ENCODE data around the gene KIAA0825. TPM values are rescaled to one million over a fixed set of nuclear protein-coding genes. Genes with fewer than 3 reads are reported as not detected.

KIAA0825 gene
- total and polyA plus RNA-seq, 2 of the 8 experiments (the other 6 are each of a cell fraction or from before 2014, with no cell fraction given), result 0.60 to 1.0 TPM

- H3K79me1 ChIP-seq (ENCODE audit: low read depth, low read length), result no peaks in the 10 kb centered on the region
Observed at GRCh38 chr5:94445726-94446125, 172.7 kb downstream of the KIAA0825 start.

More at GRCh38 chr5:94445726-94446125, 172.7 kb downstream of the KIAA0825 start:
- FAIRE-seq (no peak), DNase-seq (ENCODE audit: low read depth in 1 of 2, low spot score in 2 of 2) (no peak)
- no peak for TF ChIP-seq NRF1 (IDR thresholded peaks at IDR 0.05; ENCODE audit: low read depth, low read length)
- no peak for TF ChIP-seq CREB1 (IDR thresholded peaks at IDR 0.05)
- TF ChIP-seq BRCA1 (IDR thresholded peaks at IDR 0.05; ENCODE audit: low read depth, low read length), result no peak
- TF ChIP-seq ZNF274 (IDR thresholded peaks at IDR 0.05; ENCODE audit: borderline replicate concordance, extremely low read depth, low read length), result no peak
- no peaks in the 10 kb centered on the region for H3K9me3 ChIP-seq (ENCODE audit: insufficient read depth in 2 of 2, low read depth in 1 of 2, low read length in 1 of 2)
- peaks cover 0 to 4% (median 0%) of the 10 kb centered on the region in 4 experiments; a peak in 1 of 7 replicates for H3K4me1 ChIP-seq (replicated peaks in 1 of 4; ENCODE audit: control insufficient read depth in 3 of 4, insufficient read depth in 4 of 4, low read length in 3 of 4)
- no peak overlapping the region for H2AK5ac ChIP-seq (ENCODE audit: low read depth, low read length)
- no peak overlapping the region for H2AFZ ChIP-seq (ENCODE audit: low read length)
- no peak overlapping the region for H3K4me2 ChIP-seq (ENCODE audit: insufficient read depth in 1 of 2, low read depth in 2 of 2, low read length in 2 of 2)
- H2BK120ac ChIP-seq (replicated peaks; ENCODE audit: low read depth, low read length), result no peak overlapping the region
- H3K79me2 ChIP-seq (ENCODE audit: control insufficient read depth in 1 of 2, insufficient read depth in 2 of 2, low read length in 2 of 2), result no peaks in the 10 kb centered on the region
- H3K23me2 ChIP-seq (ENCODE audit: low read depth, low read length), result no peaks in the 10 kb centered on the region
- H2BK12ac ChIP-seq (ENCODE audit: low read depth, low read length), result no peak overlapping the region
- no peak overlapping the region for H3K4ac ChIP-seq (replicated peaks; ENCODE audit: insufficient read length, low read depth, low read length)
- H2BK15ac ChIP-seq (ENCODE audit: low read length), result no peak overlapping the region
- H3K56ac ChIP-seq (replicated peaks; ENCODE audit: insufficient read length, low read depth, low read length), result no peak overlapping the region
- no peak overlapping the region for H3K27ac ChIP-seq (ENCODE audit: low read depth, low read length)
- H3K4me3 ChIP-seq (ENCODE audit: extremely low read depth in 1 of 4, insufficient read depth in 2 of 4, low read depth in 3 of 4, low read length in 4 of 4), result no peak overlapping the region
- no peaks in the 10 kb centered on the region for H3K36me3 ChIP-seq (ENCODE audit: control insufficient read depth in 2 of 4, insufficient read depth in 4 of 4, low read length in 3 of 4)
- no peak overlapping the region for H4K8ac ChIP-seq (ENCODE audit: extremely low read depth, insufficient read depth, low read length)
- 88% methylated on average over 2 of the region's 2 CpGs; no CpG with 5 or more reads in 1 of the 2 experiments for WGBS, 2 experiments (ENCODE audit: extremely low coverage in 1 of 2, insufficient coverage in 1 of 2, insufficient read length in 1 of 2, insufficient replicate concordance in 2 of 2, low coverage in 1 of 2, low lambda C conversion rate in 2 of 2, missing lambda C conversion rate in 1 of 2)
- H4K91ac ChIP-seq (replicated peaks; ENCODE audit: insufficient read length, low read length), result no peak overlapping the region
- no peak overlapping the region for H2BK20ac ChIP-seq (ENCODE audit: low read length)
- no peak overlapping the region for H4K5ac ChIP-seq (ENCODE audit: insufficient read length, low read depth, low read length)
- H3K9ac ChIP-seq (replicated peaks in 1 of 4; ENCODE audit: extremely low read depth in 1 of 4, low read depth in 3 of 4, low read length in 3 of 4), result no peak overlapping the region
- H3K23ac ChIP-seq (ENCODE audit: insufficient read length), result no peak overlapping the region
- H3K18ac ChIP-seq (ENCODE audit: extremely low read depth, low read length), result no peak overlapping the region
- H3K14ac ChIP-seq (ENCODE audit: insufficient read length), result no peak overlapping the region
- no peak overlapping the region for H2BK5ac ChIP-seq (ENCODE audit: low read depth, low read length)
- H4K20me1 ChIP-seq (replicated peaks in 1 of 2; ENCODE audit: control insufficient read depth in 1 of 2, insufficient read depth in 2 of 2, low read length in 2 of 2), result no peaks in the 10 kb centered on the region
- CTCF ChIA-PET (ENCODE audit: partially characterized antibody), result interaction anchor here (0.6 kb wide), 2 partner anchors 25 to 1024 kb away, joined by 3 to 4 read pairs; no protein-coding TSS in a partner anchor
- POLR2A ChIA-PET (ENCODE audit: partially characterized antibody), result interaction anchor here (1.2 kb wide), 1 partner anchor 12 kb away, joined by 3 read pairs; no protein-coding TSS in a partner anchor
- H3K27me3 ChIP-seq (replicated peaks in 1 of 4; ENCODE audit: control insufficient read depth in 3 of 4, extremely low read depth in 1 of 4, insufficient read depth in 3 of 4, low read length in 3 of 4), result no peaks in the 10 kb centered on the region
